ENCODE measurements around the gene RSRC1. TPM values are rescaled to one million over a fixed set of nuclear protein-coding genes. Genes with fewer than 3 reads are reported as not detected.

Gene RSRC1
- total and polyA plus RNA-seq, 12 donors, result 12.6 to 27.6 (median 21.4) TPM

GRCh38 chr3:158352551-158352950 is 242.7 kb downstream of the RSRC1 start:
- intact Hi-C loops (cut with DNase I), result no loop called here
- ATAC-seq (peak in 1 of 8 donors; percentile 42), DNase-seq (no peak)
- Histone ChIP-seq H3K9me3 (peaks cover 0 to 3% (median 0%) of the 10 kb centered on the region in 11 donors), H3K4me1 (peaks cover 0 to 4% (median 0%) of the 10 kb centered on the region in 9 donors), H3K27me3 (no peaks in the 10 kb centered on the region), H3K36me3 (no peaks in the 10 kb centered on the region), H3K27ac (no peak overlapping the region), H3K4me3 (no peak overlapping the region)
- WGBS, 2 donors, result 88 to 93% methylated on average over 4 of the region's 4 CpGs
- no peak for TF ChIP-seq CTCF (IDR thresholded peaks at IDR 0.05)

GRCh38 chr3:158354713-158355112 is 244.8 kb downstream of the RSRC1 start:
- no peaks in the 10 kb centered on the region for H3K9me3 ChIP-seq
- H3K36me3 ChIP-seq, result no peaks in the 10 kb centered on the region
- H3K4me3 ChIP-seq, result no peak overlapping the region
- peaks cover 0 to 4% (median 0%) of the 10 kb centered on the region in 9 donors for H3K4me1 ChIP-seq
- no peak overlapping the region for H3K27ac ChIP-seq
- intact Hi-C loops (cut with DNase I), result no loop called here
- DNase-seq (no peak), ATAC-seq (no peak)
- TF ChIP-seq CTCF (IDR thresholded peaks at IDR 0.05), result no peak
- WGBS, 2 donors, result 96 to 99% methylated on average over 2 of the region's 2 CpGs
- no peaks in the 10 kb centered on the region for H3K27me3 ChIP-seq

- intact Hi-C loops (cut with DNase I), result no loop called here
- peaks cover 0 to 4% (median 0%) of the 10 kb centered on the region in 9 donors for H3K4me1 ChIP-seq
- H3K4me3 ChIP-seq, result no peak overlapping the region
- ATAC-seq, result no peak
- H3K9me3 ChIP-seq, result no peaks in the 10 kb centered on the region
- no peaks in the 10 kb centered on the region for H3K36me3 ChIP-seq
- no peak overlapping the region for H3K27ac ChIP-seq
- TF ChIP-seq CTCF (IDR thresholded peaks at IDR 0.05), result no peak
- no peak for DNase-seq
- no peaks in the 10 kb centered on the region for H3K27me3 ChIP-seq
- WGBS, 2 donors, result 94 to 97% methylated on average over 4 of the region's 4 CpGs
These were observed 246.0 kb downstream of the RSRC1 start for GRCh38 chr3:158355623-158356588.

- Histone ChIP-seq H3K9me3 (no peaks in the 10 kb centered on the region), H3K27ac (no peak overlapping the region), H3K27me3 (no peaks in the 10 kb centered on the region), H3K36me3 (no peaks in the 10 kb centered on the region), H3K4me3 (no peak overlapping the region), H3K4me1 (no peaks in the 10 kb centered on the region)
- no peak for TF ChIP-seq CTCF (IDR thresholded peaks at IDR 0.05)
- ATAC-seq (no peak), DNase-seq (no peak)
- WGBS, 2 donors, result 91 to 92% methylated on average over 6 of the region's 6 CpGs
- intact Hi-C loops (cut with DNase I), result no loop called here
These were observed 249.4 kb downstream of the RSRC1 start for GRCh38 chr3:158359339-158359738.
